Endodermal cell (in vitro differentiated cells): Measurements from ENCODE around the gene GINS2. TPM values are rescaled to one million over a fixed set of nuclear protein-coding genes. Genes with fewer than 3 reads are reported as not detected.

ENCODE experiments used
- DNase-seq: peaks from one replicate; pipeline ENCODE4 v3.0.0-alpha.2; 2017
- H3K27ac ChIP-seq: 2 replicates; pipeline ENCODE4 v1.5.1; 2013; ENCODE audit warnings: mild to moderate bottlenecking, low read depth, low read length, moderate library complexity
- H3K27me3 ChIP-seq: 2 replicates; pipeline ENCODE4 v1.6.1; 2013; ENCODE audit warnings: mild to moderate bottlenecking, low read length, moderate library complexity; ENCODE audit not compliant: insufficient read depth, control insufficient read depth, poor library complexity, severe bottlenecking
- H3K36me3 ChIP-seq: 2 replicates; pipeline ENCODE4 v1.7.0; 2013; ENCODE audit warnings: mild to moderate bottlenecking, low read length, moderate library complexity; ENCODE audit not compliant: control insufficient read depth, insufficient read depth
- H3K4me1 ChIP-seq: one replicate; pipeline ENCODE4 v1.7.0; 2013; ENCODE audit warnings: low read length; ENCODE audit not compliant: control insufficient read depth, insufficient read depth
- H3K4me3 ChIP-seq: 2 replicates; pipeline ENCODE4 v1.5.1; 2013; ENCODE audit warnings: mild to moderate bottlenecking, low read length, moderate library complexity
- H3K9ac ChIP-seq: 2 replicates; pipeline ENCODE4 v1.6.1; 2013; ENCODE audit warnings: mild to moderate bottlenecking, low read length, moderate library complexity; ENCODE audit not compliant: poor library complexity, severe bottlenecking; ENCODE audit errors: extremely low read depth
- H3K9me3 ChIP-seq: 2 replicates; pipeline ENCODE4 v1.6.1; 2013; ENCODE audit warnings: mild to moderate bottlenecking, low read length, moderate library complexity; ENCODE audit not compliant: control insufficient read depth
- H3K27ac Mint-ChIP-seq: 2 replicates; pipeline ENCODE4 v1.8.0; 2020; ENCODE audit warnings: mixed read lengths
- H3K27me3 Mint-ChIP-seq: 2 replicates; pipeline ENCODE4 v1.8.0; 2021; ENCODE audit warnings: mild to moderate bottlenecking, mixed read lengths; ENCODE audit not compliant: insufficient read depth
- H3K36me3 Mint-ChIP-seq: 2 replicates; pipeline ENCODE4 v1.8.0; 2020; ENCODE audit warnings: low read depth, mixed read lengths
- H3K4me1 Mint-ChIP-seq: 2 replicates; pipeline ENCODE4 v1.8.0; 2020; ENCODE audit warnings: mixed read lengths
- H3K4me3 Mint-ChIP-seq: 2 replicates; pipeline ENCODE4 v1.8.0; 2020; ENCODE audit warnings: mild to moderate bottlenecking, moderate library complexity, mixed read lengths
- H3K9me3 Mint-ChIP-seq: 2 replicates; pipeline ENCODE4 v1.8.0; 2020; ENCODE audit warnings: mild to moderate bottlenecking, mixed read lengths
- WGBS, 2 experiments: methylation state at CpG; one replicate each; pipeline versions ENCODE4 v1.1.5 to v1.1.7; 2013; ENCODE audit warnings: missing lambda C conversion rate in 2 of 2, mixed read lengths in 1 of 2; ENCODE audit not compliant: insufficient coverage in 1 of 2, insufficient read length in 1 of 2; 5-methylcytosine and 5-hydroxymethylcytosine counted together
- total RNA-seq, 2 donors: library from RNA; stranded (reverse); fragmentation: NEBNext Ultra II Directional in 1 of 2; extraction: Animal tissue kit (Norgen Biotek cat#: 25700) in 1 of 2; gene quantifications; 2 replicates in 1 of 2; 3 replicates in 1 of 2; pipeline ENCODE4 v1.2.1, GENCODE V29; 2021
- TF ChIP-seq, protein P1 (sequence below): fragments of 200-600 bp; sonication (generic); conservative IDR thresholded peaks from 2 replicates; pipeline ENCODE4 v1.5.0; 2021; ENCODE audit warnings: antibody characterized with exemption, mild to moderate bottlenecking

GINS2 gene
- total RNA-seq, 2 donors from 2014 or later: 32.8 to 42.3 TPM

DNA sequence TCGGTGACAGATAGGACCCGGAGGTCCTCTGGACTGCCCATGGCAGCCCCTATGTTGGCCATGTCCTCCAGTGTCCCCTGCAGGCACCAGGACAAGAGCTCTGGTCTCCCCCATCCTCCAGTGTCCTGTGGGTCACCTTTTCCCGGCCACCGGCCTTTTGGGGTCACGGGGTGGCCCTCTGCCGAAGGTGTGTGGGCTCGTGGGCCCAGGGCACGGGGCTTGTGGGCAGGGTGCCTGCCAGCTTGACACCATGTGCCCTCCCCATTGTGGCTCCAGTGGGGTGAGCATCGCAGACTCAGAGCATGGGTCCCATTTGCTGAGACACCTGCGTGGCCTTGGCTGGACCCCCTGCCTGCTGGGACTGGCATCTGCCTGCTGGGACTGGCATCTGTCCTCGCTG lies 57.5 kb downstream of the GINS2 start:
- no peaks in the 10 kb centered on the region for H3K27me3 Mint-ChIP-seq
- Histone ChIP-seq H3K27me3 (no peaks in the 10 kb centered on the region), H3K36me3 (peaks cover 23% of the 10 kb centered on the region), H3K4me3 (no peak overlapping the region), H3K9me3 (peaks cover 15% of the 10 kb centered on the region), H3K27ac (no peak overlapping the region), H3K9ac (no peak overlapping the region), H3K4me1 (peaks cover under 1% of the 10 kb centered on the region)
- H3K4me1 Mint-ChIP-seq: peaks cover 8% of the 10 kb centered on the region
- no peak for DNase-seq
- peaks cover 26% of the 10 kb centered on the region for H3K36me3 Mint-ChIP-seq
- H3K4me3 Mint-ChIP-seq: no peak overlapping the region
- TF ChIP-seq, protein P1, sequence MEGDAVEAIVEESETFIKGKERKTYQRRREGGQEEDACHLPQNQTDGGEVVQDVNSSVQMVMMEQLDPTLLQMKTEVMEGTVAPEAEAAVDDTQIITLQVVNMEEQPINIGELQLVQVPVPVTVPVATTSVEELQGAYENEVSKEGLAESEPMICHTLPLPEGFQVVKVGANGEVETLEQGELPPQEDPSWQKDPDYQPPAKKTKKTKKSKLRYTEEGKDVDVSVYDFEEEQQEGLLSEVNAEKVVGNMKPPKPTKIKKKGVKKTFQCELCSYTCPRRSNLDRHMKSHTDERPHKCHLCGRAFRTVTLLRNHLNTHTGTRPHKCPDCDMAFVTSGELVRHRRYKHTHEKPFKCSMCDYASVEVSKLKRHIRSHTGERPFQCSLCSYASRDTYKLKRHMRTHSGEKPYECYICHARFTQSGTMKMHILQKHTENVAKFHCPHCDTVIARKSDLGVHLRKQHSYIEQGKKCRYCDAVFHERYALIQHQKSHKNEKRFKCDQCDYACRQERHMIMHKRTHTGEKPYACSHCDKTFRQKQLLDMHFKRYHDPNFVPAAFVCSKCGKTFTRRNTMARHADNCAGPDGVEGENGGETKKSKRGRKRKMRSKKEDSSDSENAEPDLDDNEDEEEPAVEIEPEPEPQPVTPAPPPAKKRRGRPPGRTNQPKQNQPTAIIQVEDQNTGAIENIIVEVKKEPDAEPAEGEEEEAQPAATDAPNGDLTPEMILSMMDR: no peak
- H3K27ac Mint-ChIP-seq: no peak overlapping the region
- WGBS, 2 experiments: 96 to 97% methylated on average over 11 of the region's 11 CpGs
- peaks cover 14% of the 10 kb centered on the region for H3K9me3 Mint-ChIP-seq

DNA sequence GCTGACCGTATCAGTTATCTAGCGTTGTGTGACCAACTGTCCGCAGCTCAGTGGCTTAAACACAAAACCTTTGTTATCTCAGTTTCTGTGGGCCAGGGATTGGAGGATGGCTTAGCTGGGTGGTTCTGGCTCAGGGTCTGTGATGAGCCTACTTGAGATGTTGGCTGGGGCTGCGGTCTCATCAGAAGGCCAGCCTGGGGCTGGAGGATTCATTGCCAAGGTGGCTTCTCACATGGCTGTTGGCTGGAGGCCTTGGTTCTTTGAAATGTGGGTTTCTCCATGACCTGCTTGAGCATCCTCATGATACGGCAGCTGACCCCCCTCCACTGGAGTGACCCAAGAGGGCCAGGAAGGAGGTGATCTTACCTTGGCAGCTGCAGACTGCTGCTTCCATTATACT lies 58.9 kb downstream of the GINS2 start:
- Mint-ChIP-seq H3K27me3 (no peaks in the 10 kb centered on the region), H3K36me3 (peaks cover 26% of the 10 kb centered on the region), H3K4me1 (peaks cover 22% of the 10 kb centered on the region), H3K9me3 (peaks cover 14% of the 10 kb centered on the region), H3K4me3 (no peak overlapping the region), H3K27ac (no peak overlapping the region)
- Histone ChIP-seq H3K4me1 (peaks cover 12% of the 10 kb centered on the region), H3K27ac (no peak overlapping the region), H3K27me3 (no peaks in the 10 kb centered on the region), H3K9me3 (peaks cover 15% of the 10 kb centered on the region), H3K9ac (no peak overlapping the region), H3K36me3 (peaks cover 30% of the 10 kb centered on the region), H3K4me3 (no peak overlapping the region)
- no peak for DNase-seq
- WGBS, 2 experiments: 95 to 100% methylated on average over 4 to 5 of the region's 5 CpGs
- TF ChIP-seq, protein P1: no peak

DNA sequence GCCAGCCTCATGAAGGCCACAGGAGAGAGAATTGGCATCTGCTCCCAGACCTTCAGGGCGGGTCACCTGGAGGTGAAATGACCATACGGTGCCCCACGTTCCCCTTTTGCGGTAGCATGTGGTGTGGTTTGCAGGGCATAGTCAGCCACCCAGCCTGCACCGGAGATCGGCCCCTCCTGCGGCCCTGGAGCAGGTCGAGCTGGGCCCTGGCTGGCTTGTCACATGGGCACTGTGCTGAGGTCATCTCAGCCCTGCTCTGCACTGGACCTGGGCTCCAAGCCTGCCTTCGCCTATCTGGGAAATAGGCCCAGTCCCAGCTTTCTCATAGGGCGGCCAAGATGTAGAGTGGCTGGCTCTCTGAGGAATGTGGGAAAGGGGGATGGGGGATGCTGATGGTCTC lies 59.4 kb downstream of the GINS2 start:
- no peak overlapping the region for H3K27ac ChIP-seq
- Mint-ChIP-seq H3K27ac (peak overlapping the region; percentile 52), H3K4me3 (no peak overlapping the region), H3K4me1 (peaks cover 25% of the 10 kb centered on the region), H3K36me3 (peaks cover 26% of the 10 kb centered on the region), H3K9me3 (peaks cover 14% of the 10 kb centered on the region), H3K27me3 (no peaks in the 10 kb centered on the region)
- H3K9me3 ChIP-seq: peaks cover 15% of the 10 kb centered on the region
- peaks cover 30% of the 10 kb centered on the region for H3K36me3 ChIP-seq
- H3K4me3 ChIP-seq: no peak overlapping the region
- 96 to 100% methylated on average over 4 to 10 of the region's 10 CpGs for WGBS, 2 experiments
- H3K27me3 ChIP-seq: no peaks in the 10 kb centered on the region
- peaks cover 12% of the 10 kb centered on the region for H3K4me1 ChIP-seq
- no peak overlapping the region for H3K9ac ChIP-seq
- TF ChIP-seq, protein P1: no peak
- no peak for DNase-seq
